Activated CD8-positive, alpha-beta memory T cell treated with anti-CD3 and anti-CD28 coated beads, Interleukin-2, amount 10 ng/mL, durations not matched to agents 7 days and 5 days (primary cell): ENCODE results near the gene TNFRSF8. TPM values are rescaled to one million over a fixed set of nuclear protein-coding genes. Genes with fewer than 3 reads are reported as not detected.
A peak's percentile ranks its signal among the peaks of the same experiment; 100 is the strongest.

Source experiments
- ATAC-seq: fragments of 150-1000 bp; cut with Tn5 transposase; one replicate; pipeline ENCODE4 v1.10.0; 2021; ENCODE audit warnings: moderate library complexity
- CTCF ChIA-PET: fragments of 350-600 bp; sonication (Branson Sonifier 250); formaldehyde crosslinking; loops from one replicate; lab custom pipeline; 2021; ENCODE audit warnings: antibody characterized with exemption; lab: Charles Lee
- DNase-seq: peaks from one replicate; pipeline ENCODE4 v3.0.0-alpha.2; 2020
- H3K27ac Mint-ChIP-seq: one replicate; pipeline ENCODE4 v1.8.0; 2021; ENCODE audit warnings: mild to moderate bottlenecking, mixed read lengths
- H3K27me3 Mint-ChIP-seq: one replicate; pipeline ENCODE4 v1.8.0; 2021; ENCODE audit warnings: mixed read lengths
- H3K36me3 Mint-ChIP-seq: one replicate; pipeline ENCODE4 v1.8.0; 2021; ENCODE audit warnings: mild to moderate bottlenecking, mixed read lengths
- H3K4me1 Mint-ChIP-seq: one replicate; pipeline ENCODE4 v1.8.0; 2021; ENCODE audit warnings: mixed read lengths
- H3K4me3 Mint-ChIP-seq: one replicate; pipeline ENCODE4 v1.8.0; 2021; ENCODE audit warnings: mild to moderate bottlenecking, moderate library complexity, mixed read lengths
- H3K9me3 Mint-ChIP-seq: one replicate; pipeline ENCODE4 v1.8.0; 2022; ENCODE audit warnings: low read depth, mixed read lengths
- total RNA-seq, 2 experiments: library from RNA; stranded (reverse); gene quantifications; one replicate each; pipeline ENCODE4 v1.2.3, GENCODE V29; 2021

Gene TNFRSF8
- total RNA-seq, 2 experiments from 2014 or later, result 3.8 to 14.8 TPM

DNA sequence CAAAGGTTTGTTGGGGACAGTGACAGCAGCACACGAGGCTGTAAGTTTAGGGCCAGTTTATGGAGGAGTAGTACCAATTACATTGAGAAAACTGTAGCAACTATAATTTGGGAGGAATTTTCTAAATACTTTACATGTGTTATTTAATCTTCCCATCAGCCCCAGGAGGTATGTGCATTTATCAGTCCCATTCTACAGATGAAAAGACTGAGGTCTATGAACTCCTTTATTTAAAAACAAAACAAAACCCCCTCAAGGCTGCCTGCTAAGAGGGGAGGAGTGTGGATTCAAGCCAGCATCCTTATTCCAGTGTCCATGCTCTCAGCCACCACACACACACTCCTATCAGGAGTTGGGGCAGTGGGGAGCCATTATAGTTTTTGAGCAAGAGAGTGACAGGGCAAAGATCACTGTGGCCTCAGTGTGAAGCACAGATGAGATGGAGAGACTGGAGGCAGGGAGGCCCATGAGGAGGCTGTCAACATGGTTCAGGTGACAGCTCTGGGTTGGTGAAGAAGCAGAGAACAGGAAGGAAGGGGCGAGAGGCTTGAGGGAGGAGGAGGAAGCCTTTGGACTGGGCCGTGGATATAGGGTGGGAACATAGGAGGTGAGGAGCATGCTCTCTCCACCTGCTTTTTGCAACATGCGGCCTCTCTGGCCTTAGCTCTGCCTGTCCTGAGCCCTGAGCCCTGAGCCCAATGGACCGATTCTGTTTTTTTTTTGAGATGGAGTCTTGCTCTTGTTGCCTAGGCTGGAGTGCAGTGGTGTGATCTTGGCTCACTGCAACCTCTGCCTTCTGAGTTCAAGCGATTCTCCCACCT lies 113.4 kb downstream of the TNFRSF8 start:
- H3K4me3 Mint-ChIP-seq, result peak overlapping the region; percentile 1
- H3K4me1 Mint-ChIP-seq, result peaks cover 89% of the 10 kb centered on the region
- CTCF ChIA-PET, result interaction anchor here (1.4 to 8.2 kb wide), 7 partner anchors 8 to 51 kb away, joined by 3 to 104 read pairs (median 9); partner anchors contain the start of gene TNFRSF1B
- no peaks in the 10 kb centered on the region for H3K9me3 Mint-ChIP-seq
- peaks cover 57% of the 10 kb centered on the region for H3K36me3 Mint-ChIP-seq
- no peaks in the 10 kb centered on the region for H3K27me3 Mint-ChIP-seq
- ATAC-seq, result no peak
- DNase-seq, result no peak
- peak overlapping the region; percentile 99 for H3K27ac Mint-ChIP-seq

DNA sequence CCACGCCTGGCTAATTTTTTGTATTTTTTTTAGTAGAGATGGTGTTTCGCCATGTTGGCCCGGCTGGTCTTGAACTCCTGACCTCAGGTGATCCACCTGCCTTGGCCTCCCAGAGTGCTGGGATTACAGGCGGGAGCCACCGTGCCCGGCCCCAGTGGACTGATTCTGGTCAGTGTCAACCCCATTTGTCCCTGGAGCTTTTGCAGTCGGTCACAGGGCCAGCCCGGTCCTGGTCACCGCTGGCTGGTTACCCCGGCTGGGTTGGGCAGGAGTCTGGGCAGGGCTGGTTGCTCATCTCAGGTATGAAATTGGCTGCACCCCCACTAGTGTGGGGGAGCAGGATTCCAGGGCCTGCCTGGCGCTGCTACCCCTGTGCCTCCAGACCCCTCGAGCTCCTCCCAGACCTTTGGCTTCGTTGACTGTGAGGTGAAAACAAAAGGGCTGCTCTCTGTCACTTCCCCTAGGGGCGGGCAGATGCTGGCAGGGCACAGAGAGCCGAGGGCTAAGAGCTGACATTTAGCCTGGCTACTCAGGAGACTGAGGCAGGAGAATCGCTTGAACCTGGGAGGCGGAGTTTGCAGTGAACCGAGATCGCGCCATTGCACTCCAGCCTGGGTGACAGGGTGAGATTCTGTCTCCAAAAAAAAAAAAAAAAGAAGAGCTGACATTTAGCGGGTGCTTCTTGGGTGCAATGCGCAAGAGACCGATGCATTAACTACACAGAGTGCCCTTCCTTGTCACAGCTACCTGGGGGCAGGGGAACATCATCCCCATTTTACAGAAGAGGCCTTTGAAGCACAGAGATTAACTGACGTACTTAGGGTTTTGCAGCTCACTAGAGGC lies 114.3 kb downstream of the TNFRSF8 start:
- peak overlapping the region; percentile 60 for H3K4me3 Mint-ChIP-seq
- DNase-seq (no peak), ATAC-seq (no peak)
- H3K27ac Mint-ChIP-seq, result peak overlapping the region; percentile 99
- H3K4me1 Mint-ChIP-seq, result peaks cover 89% of the 10 kb centered on the region
- CTCF ChIA-PET, result interaction anchor here (0.8 to 8.2 kb wide), 13 partner anchors 9 to 110 kb away, joined by 3 to 104 read pairs (median 5); partner anchors contain the start of gene TNFRSF1B
- H3K9me3 Mint-ChIP-seq, result no peaks in the 10 kb centered on the region
- H3K36me3 Mint-ChIP-seq, result peaks cover 50% of the 10 kb centered on the region
- H3K27me3 Mint-ChIP-seq, result no peaks in the 10 kb centered on the region

DNA sequence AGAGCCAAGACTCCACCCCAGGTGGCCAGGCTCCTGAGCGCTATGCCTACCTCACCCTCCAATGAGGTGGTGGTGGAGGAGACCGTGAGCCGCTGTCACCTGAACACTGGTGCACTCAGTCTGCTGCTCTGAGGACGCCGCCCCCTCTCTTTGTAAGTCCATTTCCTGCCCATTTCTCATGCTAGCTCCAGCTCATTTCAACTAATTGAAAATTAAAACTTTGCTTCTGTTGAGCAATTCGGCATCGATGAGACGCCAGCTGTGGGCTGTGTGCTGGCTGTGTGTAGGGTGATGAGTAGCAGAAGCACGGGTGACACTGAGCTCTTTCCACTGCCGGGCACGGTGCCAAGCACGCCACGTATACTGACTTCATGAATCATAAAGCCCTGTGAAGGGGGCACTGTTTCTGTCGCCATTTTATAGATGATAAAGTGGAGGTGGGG lies 114.9 kb downstream of the TNFRSF8 start:
- no peaks in the 10 kb centered on the region for H3K9me3 Mint-ChIP-seq
- DNase-seq (peak; percentile 86), ATAC-seq (peak; percentile 45)
- no peaks in the 10 kb centered on the region for H3K27me3 Mint-ChIP-seq
- peaks cover 45% of the 10 kb centered on the region for H3K36me3 Mint-ChIP-seq
- peak overlapping the region; percentile 99 for H3K27ac Mint-ChIP-seq
- H3K4me3 Mint-ChIP-seq, result peak overlapping the region; percentile 60
- H3K4me1 Mint-ChIP-seq, result peaks cover 88% of the 10 kb centered on the region
- CTCF ChIA-PET, result interaction anchor here (0.7 to 8.2 kb wide), 14 partner anchors 9 to 111 kb away, joined by 3 to 104 read pairs (median 6); partner anchors contain the start of gene TNFRSF1B

DNA sequence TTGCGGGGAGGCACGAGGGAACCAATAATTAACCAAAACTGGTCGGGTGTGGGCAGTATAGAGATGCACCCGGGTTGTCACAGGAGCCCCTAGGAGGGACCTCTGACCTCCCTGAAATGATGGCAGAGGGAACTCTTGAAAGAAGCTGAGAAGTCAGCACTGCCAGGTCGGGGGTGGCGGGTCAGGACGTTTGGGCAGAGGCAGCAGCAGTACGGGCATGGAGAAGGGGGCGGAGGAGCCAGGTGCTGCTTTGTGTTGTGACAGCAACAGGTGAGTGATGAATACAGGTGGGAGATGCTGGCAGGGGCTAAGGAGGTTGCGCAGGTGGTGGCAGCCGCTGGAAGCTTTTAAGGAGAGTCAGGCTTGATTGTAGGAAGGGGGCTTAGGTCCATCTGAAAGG lies 115.4 kb downstream of the TNFRSF8 start:
- no peak for DNase-seq
- Mint-ChIP-seq H3K36me3 (peaks cover 44% of the 10 kb centered on the region), H3K27me3 (no peaks in the 10 kb centered on the region), H3K4me1 (peaks cover 84% of the 10 kb centered on the region), H3K4me3 (peak overlapping the region; percentile 60), H3K9me3 (no peaks in the 10 kb centered on the region), H3K27ac (peak overlapping the region; percentile 99)
- peak; percentile 0 for ATAC-seq
- CTCF ChIA-PET, result interaction anchor here (0.7 to 8.2 kb wide), 13 partner anchors 8 to 111 kb away, joined by 3 to 104 read pairs (median 7); no protein-coding TSS in a partner anchor

DNA sequence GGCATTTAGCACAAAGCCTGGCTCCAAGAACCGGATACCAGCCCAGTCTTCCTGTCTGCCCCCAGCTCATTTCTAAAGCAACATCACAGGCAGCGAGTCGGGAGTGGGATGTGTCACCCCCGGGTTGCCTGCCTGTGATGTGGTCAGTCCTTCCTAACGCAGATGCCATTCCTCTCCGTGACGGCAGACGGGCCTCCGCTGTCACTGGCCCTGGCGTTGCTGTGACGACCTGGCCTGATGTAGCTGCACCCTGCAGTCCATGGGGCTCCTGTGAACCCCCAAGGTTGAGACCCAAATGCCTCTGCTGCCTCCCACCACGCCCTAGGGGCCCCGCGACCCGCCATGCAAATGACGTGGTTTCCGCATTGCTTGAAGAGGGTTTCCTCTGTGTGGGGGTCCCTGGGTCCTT lies 116.0 kb downstream of the TNFRSF8 start:
- Mint-ChIP-seq H3K9me3 (no peaks in the 10 kb centered on the region), H3K36me3 (peaks cover 44% of the 10 kb centered on the region), H3K4me1 (peaks cover 82% of the 10 kb centered on the region), H3K27ac (peak overlapping the region; percentile 99), H3K4me3 (peak overlapping the region; percentile 60), H3K27me3 (no peaks in the 10 kb centered on the region)
- CTCF ChIA-PET, result interaction anchor here (0.9 to 8.2 kb wide), 10 partner anchors 10 to 112 kb away, joined by 3 to 104 read pairs (median 6); no protein-coding TSS in a partner anchor
- ATAC-seq (peak; percentile 57), DNase-seq (peak; percentile 87)

DNA sequence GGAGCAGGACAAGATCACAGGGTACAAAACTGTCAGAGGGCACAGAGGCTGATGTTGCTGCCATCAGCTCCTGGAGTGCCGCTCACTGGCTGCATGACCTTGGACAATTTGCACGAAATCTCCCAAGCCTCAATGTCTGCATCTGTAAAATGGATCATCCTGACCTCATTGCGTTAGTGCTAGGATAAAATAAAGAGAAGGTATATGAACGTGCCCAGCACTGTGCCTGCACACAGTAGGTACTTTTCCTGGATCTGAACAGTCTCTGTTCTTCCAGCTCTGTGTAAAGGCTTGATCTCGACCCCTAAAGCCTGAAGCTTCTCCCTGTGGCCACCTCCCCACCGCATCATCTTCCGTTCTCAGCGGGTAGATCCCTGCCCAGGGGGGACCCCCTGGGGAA lies 116.6 kb downstream of the TNFRSF8 start:
- Mint-ChIP-seq H3K27ac (peak overlapping the region; percentile 99), H3K9me3 (no peaks in the 10 kb centered on the region), H3K27me3 (no peaks in the 10 kb centered on the region), H3K4me3 (no peak overlapping the region), H3K4me1 (peaks cover 78% of the 10 kb centered on the region), H3K36me3 (peaks cover 43% of the 10 kb centered on the region)
- ATAC-seq (no peak), DNase-seq (no peak)
- CTCF ChIA-PET, result interaction anchor here (0.9 to 8.2 kb wide), 6 partner anchors 18 to 107 kb away, joined by 3 to 104 read pairs (median 6); no protein-coding TSS in a partner anchor

DNA sequence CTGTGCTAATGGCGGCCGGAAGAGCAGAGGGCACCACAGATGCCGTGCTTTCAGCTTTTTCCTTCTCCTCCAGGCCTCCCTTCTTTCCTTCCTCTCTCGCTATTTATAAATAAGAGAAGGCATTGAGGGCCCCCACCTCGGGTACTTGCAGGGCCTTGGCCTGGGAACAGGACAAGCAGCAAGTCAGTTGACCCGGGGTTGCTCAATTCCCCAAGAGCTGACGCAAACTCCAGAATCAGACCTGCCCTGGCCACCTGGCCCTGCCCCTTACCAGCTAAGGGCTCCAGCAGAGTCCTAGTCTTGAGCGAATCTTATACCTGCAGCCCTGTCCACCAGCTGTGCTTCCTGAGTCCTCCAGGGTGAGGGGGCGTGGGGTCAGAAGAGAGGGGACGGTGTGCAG lies 117.2 kb downstream of the TNFRSF8 start:
- CTCF ChIA-PET, result interaction anchor here (8.2 kb wide), 1 partner anchor 55 kb away, joined by 104 read pairs; no protein-coding TSS in a partner anchor
- Mint-ChIP-seq H3K9me3 (no peaks in the 10 kb centered on the region), H3K4me1 (peaks cover 72% of the 10 kb centered on the region), H3K36me3 (peaks cover 40% of the 10 kb centered on the region), H3K27me3 (no peaks in the 10 kb centered on the region), H3K27ac (no peak overlapping the region), H3K4me3 (no peak overlapping the region)
- ATAC-seq (no peak), DNase-seq (no peak)

DNA sequence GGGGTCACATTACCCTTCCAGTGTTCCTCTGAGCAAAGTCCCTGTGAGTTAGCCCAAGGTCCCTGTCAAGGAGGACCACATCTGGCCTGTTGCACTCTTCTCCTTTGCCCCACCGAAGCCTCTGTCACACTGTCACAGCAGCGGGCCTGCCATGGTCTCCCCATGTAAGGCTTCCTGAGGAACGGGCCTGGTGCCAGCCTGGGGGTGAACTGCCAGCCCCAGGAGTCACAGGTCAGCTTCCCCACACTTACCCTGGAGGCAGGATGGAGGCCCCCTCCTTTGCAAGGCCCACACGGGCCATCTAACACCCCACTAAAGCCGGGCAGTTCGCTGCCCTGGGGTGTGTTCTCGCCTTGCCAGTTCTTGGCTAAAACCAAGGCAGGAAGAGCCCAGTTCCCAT lies 117.8 kb downstream of the TNFRSF8 start:
- Mint-ChIP-seq H3K4me3 (no peak overlapping the region), H3K9me3 (no peaks in the 10 kb centered on the region), H3K4me1 (peaks cover 66% of the 10 kb centered on the region), H3K27me3 (no peaks in the 10 kb centered on the region), H3K36me3 (peaks cover 35% of the 10 kb centered on the region), H3K27ac (peak overlapping the region; percentile 19)
- no peak for ATAC-seq
- no peak for DNase-seq
- CTCF ChIA-PET, result interaction anchor here (8.2 kb wide), 1 partner anchor 56 kb away, joined by 104 read pairs; no protein-coding TSS in a partner anchor

DNA sequence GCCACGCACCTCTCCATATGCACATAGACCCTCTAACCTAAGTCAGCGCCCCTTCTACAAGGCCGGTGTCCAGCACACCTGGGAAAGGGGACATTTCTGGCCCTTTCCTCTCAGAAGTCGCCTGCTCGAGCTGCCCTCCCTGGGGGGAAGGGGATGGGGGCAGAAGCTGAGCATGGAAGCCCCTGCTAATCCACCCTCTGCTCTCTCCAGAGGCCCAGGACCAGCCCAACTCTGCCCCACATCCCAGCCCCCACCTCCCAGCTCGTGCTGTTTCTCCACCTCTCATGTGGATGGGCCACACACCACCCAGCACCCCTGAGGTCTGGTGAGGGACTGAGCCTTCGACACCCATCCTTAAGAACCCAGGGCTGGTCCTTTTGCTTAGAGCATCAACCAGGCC lies 118.5 kb downstream of the TNFRSF8 start:
- no peaks in the 10 kb centered on the region for H3K9me3 Mint-ChIP-seq
- peaks cover 28% of the 10 kb centered on the region for H3K36me3 Mint-ChIP-seq
- H3K4me1 Mint-ChIP-seq, result peaks cover 59% of the 10 kb centered on the region
- H3K4me3 Mint-ChIP-seq, result no peak overlapping the region
- peak overlapping the region; percentile 40 for H3K27ac Mint-ChIP-seq
- CTCF ChIA-PET, result interaction anchor here (1.0 to 2.6 kb wide), 2 partner anchors 19 to 57 kb away, joined by 4 to 18 read pairs; no protein-coding TSS in a partner anchor
- DNase-seq (no peak), ATAC-seq (no peak)
- no peaks in the 10 kb centered on the region for H3K27me3 Mint-ChIP-seq

DNA sequence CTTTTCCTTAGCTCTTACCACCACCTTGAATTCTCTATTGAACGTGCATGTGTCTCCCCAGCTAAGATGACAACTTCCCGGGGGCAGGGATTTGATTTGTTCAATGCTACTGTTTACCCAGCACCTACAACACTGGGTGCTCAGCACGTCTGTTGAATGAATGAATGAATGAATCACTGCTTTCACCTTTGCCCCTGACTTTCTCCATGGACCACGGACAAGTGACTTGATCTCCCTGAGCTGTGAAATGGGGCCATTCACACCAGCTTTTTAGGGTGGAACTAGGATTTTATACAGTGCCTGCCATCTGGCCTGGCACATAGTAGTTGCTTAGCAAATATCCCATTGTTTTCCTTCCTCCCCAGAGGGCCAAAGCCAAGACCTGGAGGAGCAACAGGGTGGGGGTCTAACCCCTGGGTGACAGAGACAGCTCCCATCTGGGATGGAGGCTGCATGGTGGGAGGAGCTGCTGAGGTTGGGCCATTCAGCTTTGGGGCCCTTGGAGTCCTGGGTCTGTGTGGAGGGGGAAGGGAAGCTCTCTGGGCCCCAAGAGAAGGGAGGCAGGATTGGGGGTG lies 119.4 kb downstream of the TNFRSF8 start:
- Mint-ChIP-seq H3K27me3 (no peaks in the 10 kb centered on the region), H3K36me3 (peaks cover 25% of the 10 kb centered on the region), H3K4me1 (peaks cover 51% of the 10 kb centered on the region), H3K4me3 (no peak overlapping the region), H3K9me3 (no peaks in the 10 kb centered on the region), H3K27ac (peak overlapping the region; percentile 59)
- no peak for DNase-seq
- ATAC-seq, result no peak
- CTCF ChIA-PET, result interaction anchor here (1.0 to 2.6 kb wide), 3 partner anchors 18 to 58 kb away, joined by 4 to 18 read pairs (median 4); no protein-coding TSS in a partner anchor

DNA sequence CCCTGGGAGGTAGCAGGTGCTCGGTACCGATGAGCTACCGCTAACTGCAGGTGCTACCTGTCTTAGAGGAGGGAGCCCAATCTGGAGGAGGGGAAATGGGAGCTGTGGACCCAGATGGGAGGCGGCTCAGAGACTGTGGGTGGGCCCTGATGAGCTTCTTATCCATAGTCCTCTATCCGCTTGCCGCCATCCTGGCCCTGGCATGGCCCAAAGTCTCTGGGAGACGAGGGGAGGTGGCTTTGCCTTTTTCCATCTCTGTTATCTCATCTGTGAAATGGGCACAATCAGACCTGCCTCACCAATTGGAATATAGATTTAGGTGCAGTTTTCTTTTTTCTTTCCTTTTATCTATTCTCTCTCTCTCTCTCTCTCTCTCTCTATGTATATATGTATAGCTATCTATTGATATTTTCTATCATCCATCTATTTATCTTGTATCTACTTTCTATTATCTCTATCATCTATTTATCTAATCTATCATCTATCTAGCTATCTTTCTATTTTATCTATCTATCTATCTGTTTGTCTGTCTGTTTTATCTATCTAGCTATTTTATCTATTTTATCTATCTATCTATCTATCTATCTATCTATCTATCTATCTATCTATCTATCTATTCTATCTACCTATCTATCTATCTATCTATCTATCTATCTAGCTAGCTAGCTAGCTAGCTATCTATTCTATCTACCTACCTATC lies 120.1 kb downstream of the TNFRSF8 start:
- Mint-ChIP-seq H3K9me3 (no peaks in the 10 kb centered on the region), H3K4me3 (no peak overlapping the region), H3K4me1 (peaks cover 47% of the 10 kb centered on the region), H3K36me3 (peaks cover 24% of the 10 kb centered on the region), H3K27ac (peak overlapping the region; percentile 59), H3K27me3 (no peaks in the 10 kb centered on the region)
- no peak for ATAC-seq
- no peak for DNase-seq
- CTCF ChIA-PET, result interaction anchor here (1.3 to 2.6 kb wide), 2 partner anchors 42 to 59 kb away, joined by 4 to 18 read pairs; no protein-coding TSS in a partner anchor
